MCF 10A (cell line): Measurements from ENCODE around the gene ZNF14. TPM values are rescaled to one million over a fixed set of nuclear protein-coding genes. Genes with fewer than 3 reads are reported as not detected.

ENCODE experiments used
- BruUV-seq: library from RNA; stranded (reverse); fragments of 400-500 nt; replicated peaks from 2 replicates; lab custom pipeline; 2021; lab: Mats Ljungman, UMichigan
- CTCF ChIA-PET: fragments of 300-600 bp; sonication (Branson Sonifier 250); formaldehyde crosslinking; extraction: SDS; loops from one replicate; lab custom pipeline; 2021; ENCODE audit warnings: antibody characterized with exemption, inconsistent platforms; lab: Yijun Ruan, JAX
- POLR2A ChIA-PET: fragments of 300-600, 350-650 bp; sonication (Branson Sonifier 250); formaldehyde crosslinking; extraction: SDS; loops from one replicate; lab custom pipeline; 2020; ENCODE audit warnings: antibody characterized with exemption, inconsistent platforms; lab: Yijun Ruan, JAX
- DNase-seq: peaks from one replicate; pipeline ENCODE4 v3.0.0-alpha.2; 2018; ENCODE audit not compliant: unreplicated experiment
- H3K27ac Mint-ChIP-seq: one replicate; pipeline ENCODE4 v1.8.0; 2022; ENCODE audit warnings: mild to moderate bottlenecking, low read depth, mixed read lengths; ENCODE audit not compliant: unreplicated experiment
- H3K27me3 Mint-ChIP-seq: one replicate; pipeline ENCODE4 v1.8.0; 2022; ENCODE audit warnings: mixed read lengths; ENCODE audit not compliant: insufficient read depth, unreplicated experiment
- H3K36me3 Mint-ChIP-seq: one replicate; pipeline ENCODE4 v1.8.0; 2022; ENCODE audit warnings: mild to moderate bottlenecking, moderate library complexity, mixed read lengths; ENCODE audit not compliant: insufficient read depth, unreplicated experiment
- H3K4me1 Mint-ChIP-seq: one replicate; pipeline ENCODE4 v1.8.0; 2022; ENCODE audit warnings: mixed read lengths; ENCODE audit not compliant: insufficient read depth, unreplicated experiment
- H3K4me3 Mint-ChIP-seq: one replicate; pipeline ENCODE4 v1.8.0; 2022; ENCODE audit warnings: mild to moderate bottlenecking, moderate library complexity, mixed read lengths; ENCODE audit not compliant: unreplicated experiment
- H3K9me3 Mint-ChIP-seq: one replicate; pipeline ENCODE4 v1.8.0; 2022; ENCODE audit warnings: mixed read lengths; ENCODE audit not compliant: unreplicated experiment
- intact Hi-C: fragments of 100-400 bp; cut with micrococcal nuclease; formaldehyde crosslinking; loops from 2 replicates; pipeline ENCODE4 v1.14.1; 2022
- total RNA-seq: library from RNA; stranded (reverse); gene quantifications from 2 replicates; pipeline ENCODE4 v1.2.3, GENCODE V29; 2022
- TF ChIP-seq, protein P1 (sequence below): fragments of 200-600 bp; IDR thresholded peaks from one replicate; pipeline ENCODE4 v1.8.0; 2022; ENCODE audit warnings: antibody characterized with exemption, mild to moderate bottlenecking; ENCODE audit not compliant: unreplicated experiment

Gene ZNF14
- total RNA-seq, 1 experiment from 2014 or later = 3.5 TPM

DNA sequence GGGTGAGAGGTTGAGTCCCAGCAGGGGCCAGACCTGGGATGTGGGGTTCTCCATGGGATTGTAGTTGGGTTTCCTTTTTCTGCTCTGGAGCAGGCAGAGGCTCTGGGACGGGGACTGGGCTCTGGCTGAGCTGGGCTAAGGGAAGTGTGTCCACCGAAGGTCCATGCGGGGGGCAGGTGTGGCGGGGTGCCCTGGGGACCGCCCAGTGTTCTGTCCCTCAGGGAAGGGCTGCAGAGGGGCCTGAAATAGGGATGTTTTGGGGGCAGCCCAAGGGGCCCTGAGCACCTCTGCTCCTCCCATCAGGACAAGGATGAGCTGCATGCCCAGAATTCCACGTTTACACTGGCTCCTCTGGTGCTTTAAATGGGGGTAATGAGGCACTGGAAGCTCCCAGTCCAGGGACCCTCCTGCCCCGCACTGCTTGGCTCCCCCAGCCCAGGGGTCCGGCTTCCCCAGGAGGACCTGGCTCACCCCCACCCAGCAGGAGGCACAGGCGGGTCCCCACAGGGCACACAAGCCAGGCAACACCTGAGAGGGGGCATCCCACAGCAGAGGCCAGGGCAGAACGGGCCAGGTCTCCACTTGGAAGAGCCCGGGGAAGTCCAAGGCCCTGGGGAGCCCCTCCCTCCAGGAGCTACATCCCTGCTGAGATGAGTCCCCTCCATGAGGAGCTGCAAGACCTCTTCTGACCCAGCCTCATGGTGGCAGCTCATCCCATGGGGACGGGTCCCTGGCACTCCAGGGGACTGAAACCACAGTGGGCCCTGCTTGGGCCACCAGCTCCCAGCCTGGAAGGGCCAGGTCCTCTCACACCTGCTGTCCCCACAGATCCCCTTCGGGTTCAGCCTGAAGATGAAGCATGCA, 14.7 kb upstream of the ZNF14 start:
- Mint-ChIP-seq H3K27me3 (no peaks in the 10 kb centered on the region), H3K4me3 (no peak overlapping the region), H3K9me3 (peaks cover 21% of the 10 kb centered on the region), H3K36me3 (no peaks in the 10 kb centered on the region), H3K27ac (no peak overlapping the region), H3K4me1 (no peaks in the 10 kb centered on the region)
- ChIA-PET POLR2A (no interaction called here), CTCF (no interaction called here)
- DNase-seq = no peak
- BruUV-seq = no TSS peak
- TF ChIP-seq, protein P1, sequence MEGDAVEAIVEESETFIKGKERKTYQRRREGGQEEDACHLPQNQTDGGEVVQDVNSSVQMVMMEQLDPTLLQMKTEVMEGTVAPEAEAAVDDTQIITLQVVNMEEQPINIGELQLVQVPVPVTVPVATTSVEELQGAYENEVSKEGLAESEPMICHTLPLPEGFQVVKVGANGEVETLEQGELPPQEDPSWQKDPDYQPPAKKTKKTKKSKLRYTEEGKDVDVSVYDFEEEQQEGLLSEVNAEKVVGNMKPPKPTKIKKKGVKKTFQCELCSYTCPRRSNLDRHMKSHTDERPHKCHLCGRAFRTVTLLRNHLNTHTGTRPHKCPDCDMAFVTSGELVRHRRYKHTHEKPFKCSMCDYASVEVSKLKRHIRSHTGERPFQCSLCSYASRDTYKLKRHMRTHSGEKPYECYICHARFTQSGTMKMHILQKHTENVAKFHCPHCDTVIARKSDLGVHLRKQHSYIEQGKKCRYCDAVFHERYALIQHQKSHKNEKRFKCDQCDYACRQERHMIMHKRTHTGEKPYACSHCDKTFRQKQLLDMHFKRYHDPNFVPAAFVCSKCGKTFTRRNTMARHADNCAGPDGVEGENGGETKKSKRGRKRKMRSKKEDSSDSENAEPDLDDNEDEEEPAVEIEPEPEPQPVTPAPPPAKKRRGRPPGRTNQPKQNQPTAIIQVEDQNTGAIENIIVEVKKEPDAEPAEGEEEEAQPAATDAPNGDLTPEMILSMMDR = no peak
- intact Hi-C loops = no loop called here

DNA sequence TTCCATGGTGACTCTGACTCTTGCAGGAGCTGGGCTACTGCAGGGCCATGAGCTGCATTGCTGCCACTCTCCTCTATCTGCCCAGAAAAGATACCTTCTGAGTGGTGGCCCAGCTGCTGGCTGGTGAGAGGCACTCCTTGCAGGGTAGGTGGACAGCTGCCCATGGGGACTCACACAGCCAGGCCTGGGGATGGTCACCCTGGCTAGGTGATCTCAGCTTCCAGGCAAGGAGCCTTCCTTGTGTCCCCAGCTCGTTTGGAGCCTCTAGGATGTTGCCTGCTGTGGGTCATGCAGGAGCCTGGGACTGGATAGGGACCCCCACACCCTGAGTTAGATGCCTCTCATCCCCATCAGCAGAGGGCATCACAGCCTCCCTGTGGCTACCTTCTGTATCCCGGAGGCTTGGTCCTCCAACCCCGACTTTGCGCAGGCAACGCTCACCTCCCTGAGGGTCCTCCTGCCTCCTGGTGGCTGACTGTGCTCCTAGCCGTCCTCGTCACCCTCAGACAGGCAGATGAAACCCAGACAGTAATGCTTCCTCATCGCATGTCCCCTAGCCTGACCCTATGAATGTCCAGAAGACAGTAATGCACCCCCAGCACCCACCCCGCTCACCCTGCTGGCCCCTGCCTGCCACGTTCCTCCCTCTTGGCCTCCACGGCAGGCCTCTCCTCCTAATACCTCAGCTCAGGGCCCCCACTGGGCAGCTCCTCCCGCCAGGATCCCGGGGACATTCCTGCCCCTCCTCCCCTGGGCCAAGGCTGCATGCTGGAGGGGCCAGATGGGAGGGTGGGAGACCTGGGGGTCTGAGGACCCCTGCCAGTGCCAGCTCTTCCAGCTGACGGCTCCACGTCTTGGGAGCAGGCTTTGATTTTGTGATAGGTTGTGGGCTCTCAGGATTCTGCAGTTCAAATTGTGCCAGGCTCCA, 13.6 kb upstream of the ZNF14 start:
- TF ChIP-seq, protein P1 = no peak
- ChIA-PET CTCF (no interaction called here), POLR2A (interaction anchor here (0.6 kb wide), 1 partner anchor 30 kb away, joined by 3 read pairs; no protein-coding TSS in a partner anchor)
- no peaks in the 10 kb centered on the region for H3K36me3 Mint-ChIP-seq
- DNase-seq = no peak
- BruUV-seq = no TSS peak
- no peaks in the 10 kb centered on the region for H3K27me3 Mint-ChIP-seq
- intact Hi-C loops = no loop called here
- H3K9me3 Mint-ChIP-seq = peaks cover 21% of the 10 kb centered on the region
- no peak overlapping the region for H3K4me3 Mint-ChIP-seq
- no peak overlapping the region for H3K27ac Mint-ChIP-seq
- H3K4me1 Mint-ChIP-seq = no peaks in the 10 kb centered on the region

DNA sequence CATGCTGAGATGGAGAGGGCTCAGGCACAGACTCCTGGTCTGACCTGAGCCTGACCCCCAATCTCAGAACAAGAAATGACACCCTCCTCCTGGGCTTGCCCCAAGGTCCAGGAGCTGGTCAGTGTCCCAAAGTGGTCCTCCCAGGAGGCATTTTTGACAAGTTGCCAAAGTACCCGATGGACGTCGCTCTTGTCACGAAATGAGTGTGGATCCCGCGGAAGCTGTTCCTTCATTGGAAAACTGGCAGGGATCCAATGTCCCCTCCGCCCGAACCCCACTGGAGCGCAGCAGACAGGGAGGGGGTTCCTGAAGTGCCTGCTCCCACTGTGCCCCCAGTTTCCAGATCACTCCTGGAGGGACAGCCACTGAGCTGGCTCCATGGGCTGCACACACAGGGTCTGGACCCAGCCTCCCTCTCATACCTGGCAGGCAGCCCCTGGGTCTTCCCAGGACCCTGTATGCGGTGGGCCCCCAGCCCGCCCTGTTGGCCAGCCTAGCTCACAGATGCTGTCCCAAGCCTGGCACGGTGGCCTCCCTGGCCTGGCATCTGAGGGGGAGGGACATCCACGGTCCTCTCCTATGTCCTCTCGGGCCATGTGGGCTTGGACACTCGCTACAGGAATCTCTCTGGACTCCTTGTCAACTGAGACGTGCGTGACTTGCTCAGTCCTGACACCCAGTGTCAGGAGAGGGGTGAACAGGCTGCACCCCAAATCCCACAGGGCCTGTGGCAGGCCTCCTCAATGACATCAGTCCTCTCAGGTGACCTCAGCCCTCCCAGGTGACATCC, 12.8 kb upstream of the ZNF14 start:
- CTCF ChIA-PET = no interaction called here
- H3K4me3 Mint-ChIP-seq = no peak overlapping the region
- no peak for DNase-seq
- H3K4me1 Mint-ChIP-seq = no peaks in the 10 kb centered on the region
- TF ChIP-seq, protein P1 = no peak
- no TSS peak for BruUV-seq
- no peaks in the 10 kb centered on the region for H3K27me3 Mint-ChIP-seq
- H3K36me3 Mint-ChIP-seq = no peaks in the 10 kb centered on the region
- H3K9me3 Mint-ChIP-seq = peaks cover 21% of the 10 kb centered on the region
- intact Hi-C loops = no loop called here
- no peak overlapping the region for H3K27ac Mint-ChIP-seq
- POLR2A ChIA-PET = interaction anchor here (0.6 to 1.1 kb wide), 2 partner anchors 13 to 31 kb away, joined by 3 read pairs; partner anchors contain the start of gene ZNF14
